AG09309 (cell line): ENCODE measurements around the gene RLN3.

Source experiments
- DNase-seq: peaks from one replicate; pipeline ENCODE4 v3.0.0-alpha.2; 2010; ENCODE audit warnings: low read depth
- H3K4me3 ChIP-seq: 2 replicates; pipeline ENCODE4 v1.5.1; 2011; ENCODE audit warnings: mild to moderate bottlenecking, low read depth, low read length, moderate library complexity; ENCODE audit not compliant: control insufficient read depth
- CTCF ChIP-seq: IDR thresholded peaks from 2 replicates; pipeline ENCODE4 v1.5.1; 2011; ENCODE audit warnings: mild to moderate bottlenecking, low read depth, low read length, inconsistent platforms; ENCODE audit not compliant: insufficient read depth, control insufficient read depth; ENCODE audit errors: missing control alignments

RLN3 gene

GRCh38 chr19:14059652-14060155 is 31.8 kb downstream of the RLN3 start:
- no peak for DNase-seq
- no peak for TF ChIP-seq CTCF
- H3K4me3 ChIP-seq: no peak overlapping the region

- TF ChIP-seq CTCF: no peak
These were observed 33.3 kb downstream of the RLN3 start for GRCh38 chr19:14061081-14061749.

DNA sequence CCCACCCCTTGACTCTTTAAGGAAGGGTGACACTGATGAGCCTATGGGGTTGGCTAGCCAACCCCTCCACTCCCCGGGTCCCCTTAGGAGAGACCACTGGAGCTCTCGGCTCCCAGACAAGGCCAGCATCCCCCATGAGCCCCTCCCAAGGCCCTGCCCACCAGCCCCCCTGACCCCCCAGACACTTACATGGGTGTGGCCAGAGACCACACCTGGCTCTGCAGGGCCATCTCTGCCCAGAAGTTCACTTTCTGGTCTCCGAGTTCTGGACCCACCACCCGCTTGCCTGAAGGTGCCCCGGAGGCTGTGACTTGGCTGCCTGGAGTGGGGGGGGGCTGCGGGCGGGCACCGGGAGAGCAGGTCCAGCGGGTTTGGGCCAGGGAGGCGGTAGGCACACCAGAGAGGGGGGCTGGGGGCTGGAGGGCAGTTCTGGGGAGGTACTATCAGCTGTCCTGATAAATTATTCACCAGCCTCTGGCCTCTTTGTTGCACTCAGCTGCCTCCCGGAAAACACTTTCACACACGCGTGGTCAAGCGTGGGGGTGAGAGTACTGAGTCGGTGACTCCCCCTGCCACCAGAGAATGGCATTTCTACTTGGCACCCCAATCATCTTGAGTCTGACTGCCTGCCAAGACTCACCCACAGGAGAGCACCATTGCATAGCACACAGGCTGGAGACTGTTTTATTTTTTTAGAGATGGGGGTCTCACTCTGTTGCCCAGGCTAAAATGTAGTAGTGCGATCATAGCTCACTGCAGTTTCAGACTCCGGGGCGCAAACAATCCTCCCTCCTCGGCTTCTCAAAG is 34.0 kb downstream of the RLN3 start, which contains the start of gene PALM3:
Gene PALM3, minus strand, starts transcription at position 326 of the 807 bp plus-strand sequence. Its CDS starts 96 bp downstream, at position 230.
- DNase-seq: no peak
- TF ChIP-seq CTCF: no peak
- no peak within 1 kb of the TSS for H3K4me3 ChIP-seq

More at GRCh38 chr19:14061081-14061749, 33.3 kb downstream of the RLN3 start:
- DNase-seq: no peak
- no peak overlapping the region for H3K4me3 ChIP-seq

DNA sequence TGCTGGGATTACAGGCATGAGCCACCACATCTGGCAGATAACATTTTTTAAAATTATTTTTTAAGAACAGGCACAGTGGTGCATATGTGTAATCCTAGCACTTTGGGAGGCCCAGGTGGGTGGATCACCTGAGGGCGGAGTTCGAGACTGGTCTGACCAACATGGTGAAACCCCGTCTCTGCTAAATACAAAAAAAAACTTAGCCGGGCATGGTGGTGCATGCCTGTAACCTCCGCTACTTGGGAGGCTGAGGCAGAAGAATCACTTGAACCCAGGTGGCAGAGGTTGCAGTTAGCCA is 34.6 kb downstream of the RLN3 start:
- no peak for TF ChIP-seq CTCF
- H3K4me3 ChIP-seq: no peak overlapping the region
- no peak for DNase-seq

DNA sequence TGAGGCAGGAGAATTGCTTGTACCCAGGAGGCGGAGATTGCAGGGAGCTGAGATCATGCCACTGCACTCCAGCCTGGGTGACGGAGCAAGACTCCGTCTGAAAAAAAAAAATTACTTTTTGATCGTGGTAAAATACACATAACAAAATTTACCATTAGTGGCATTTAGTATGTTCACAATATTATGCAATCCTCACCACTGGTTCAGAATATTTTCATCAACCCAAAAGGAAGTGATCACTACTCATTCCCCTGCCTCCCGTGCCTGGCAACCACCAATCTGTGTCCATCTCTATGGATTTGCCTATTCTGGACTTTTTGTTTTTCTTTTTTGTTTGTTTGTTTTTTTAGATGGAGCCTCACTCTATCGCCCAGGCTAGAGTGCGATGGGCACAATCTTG is 35.2 kb downstream of the RLN3 start:
- no peak overlapping the region for H3K4me3 ChIP-seq
- TF ChIP-seq CTCF: no peak
- no peak for DNase-seq

DNA sequence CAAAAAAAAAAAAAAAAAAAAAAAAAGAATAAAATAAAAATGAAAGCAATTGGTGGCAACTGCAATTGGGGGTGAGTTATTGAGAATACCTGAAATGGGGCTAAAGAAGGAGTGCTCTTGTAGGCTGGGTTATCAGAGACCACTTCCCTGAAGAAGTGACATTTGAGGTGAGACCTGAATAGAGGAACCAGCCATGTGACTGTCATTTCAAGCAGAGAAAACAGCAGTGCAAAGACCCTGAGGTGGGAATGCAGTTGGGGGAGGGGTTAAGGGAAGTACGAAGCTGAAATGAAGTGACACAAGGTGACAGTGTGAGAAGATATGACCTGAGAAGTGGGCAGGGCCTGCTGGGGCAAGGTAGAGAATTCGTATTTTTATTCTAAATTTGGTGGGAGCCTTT is 38.2 kb downstream of the RLN3 start:
- no peak overlapping the region for H3K4me3 ChIP-seq
- no peak for DNase-seq
- no peak for TF ChIP-seq CTCF
